NCI-H2029 treated with DMSO at 0.1 percent for 48 hours (cell line): Measurements from ENCODE around the gene DOC2B.
"Not testable (repeated sequence)": the region's sequence is repeated elsewhere in the genome, so short reads cannot be mapped to it uniquely, and the experiment has no call there.

Experiments
- DNase-seq: peaks from one replicate; lab custom pipeline; 2025; lab: John Stamatoyannopoulos, UW

Gene DOC2B

GRCh38 chr17:210402-210801 is 29.0 kb upstream of the DOC2B start:
- DNase-seq = no peak

DNA sequence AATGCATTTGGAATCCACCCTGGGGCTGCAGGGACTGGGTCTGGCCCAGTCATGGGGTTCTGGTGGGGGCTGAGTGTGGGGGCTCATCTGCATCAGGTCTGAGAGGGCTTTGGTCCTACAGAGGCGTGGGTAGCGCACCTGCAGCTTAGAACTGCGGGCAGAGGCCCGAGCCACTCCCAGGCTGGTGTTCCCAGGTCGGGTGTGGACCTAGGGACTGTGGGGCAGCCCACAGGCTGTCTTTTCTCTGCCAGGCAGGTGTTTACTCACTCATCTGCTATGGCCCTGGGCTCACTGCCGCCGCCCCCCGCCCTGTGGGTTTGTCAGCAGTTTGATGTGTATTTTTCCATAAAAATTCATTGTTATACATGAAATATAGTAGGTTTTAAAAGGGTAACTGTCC is 27.0 kb upstream of the DOC2B start:
- DNase-seq = no peak

DNA sequence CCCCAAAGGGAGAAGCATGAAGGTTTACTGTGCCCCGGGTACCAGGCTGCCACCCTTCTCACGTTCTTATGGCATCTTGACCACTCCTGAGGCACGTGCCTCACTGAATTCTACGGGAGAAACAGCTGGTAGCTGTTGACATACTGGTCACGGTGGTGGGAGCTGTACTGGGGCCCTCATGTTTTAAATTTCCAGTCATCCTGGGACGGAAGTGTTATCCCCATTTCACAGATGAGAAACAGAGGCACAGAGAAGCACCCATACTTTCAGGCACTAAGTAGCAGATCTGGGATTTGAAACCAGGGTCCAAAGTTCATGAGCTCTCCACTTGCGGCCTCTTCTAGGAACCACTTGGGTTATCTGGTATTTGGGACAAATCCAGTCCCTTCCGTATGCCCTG is 26.3 kb upstream of the DOC2B start:
- no peak for DNase-seq

DNA sequence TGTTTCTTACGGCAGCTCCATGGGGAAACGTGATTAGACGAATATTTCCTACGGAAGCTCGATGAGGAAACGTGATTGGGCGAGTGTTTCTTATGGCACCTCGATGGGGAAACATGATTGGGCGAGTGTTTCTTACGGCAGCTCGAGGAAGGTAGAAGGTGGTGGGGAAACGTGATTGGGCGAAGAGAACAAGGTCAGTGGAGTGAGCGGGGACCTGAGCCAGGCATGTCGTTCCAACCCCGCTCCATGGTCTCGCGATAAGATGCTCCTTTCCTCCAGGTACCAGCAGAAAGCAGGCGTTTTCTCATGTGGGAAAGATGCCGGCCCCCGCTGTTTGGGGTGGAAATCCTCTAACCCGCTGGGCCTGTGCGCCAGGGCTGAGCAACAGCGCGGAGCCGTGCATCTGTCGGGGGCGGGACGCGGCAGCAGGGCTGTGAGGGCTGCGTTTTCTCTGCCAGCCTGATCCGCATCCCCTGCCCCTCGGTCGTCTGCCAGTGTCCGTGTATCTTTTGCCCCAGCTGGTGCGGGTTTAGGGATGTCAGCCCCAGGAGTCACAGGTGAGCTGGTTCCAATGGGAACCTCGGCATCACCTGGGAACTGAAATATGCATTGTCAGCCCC is 25.6 kb upstream of the DOC2B start:
- no peak for DNase-seq

DNA sequence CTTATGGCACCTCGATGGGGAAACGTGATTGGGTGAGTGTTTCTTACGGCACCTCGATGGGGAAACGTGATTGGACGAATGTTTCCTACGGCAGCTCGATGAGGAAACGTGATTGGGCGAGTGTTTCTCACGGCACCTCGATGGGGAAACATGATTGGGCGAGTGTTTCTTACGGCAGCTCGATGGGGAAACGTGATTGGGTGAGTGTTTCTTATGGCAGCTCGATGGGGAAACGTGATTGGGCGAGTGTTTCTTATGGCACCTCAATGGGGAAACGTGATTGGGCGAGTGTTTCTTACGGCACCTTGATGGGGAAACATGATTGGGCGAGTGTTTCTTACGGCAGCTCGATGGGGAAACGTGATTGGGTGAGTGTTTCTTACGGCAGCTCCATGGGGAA is 25.0 kb upstream of the DOC2B start:
- DNase-seq = not testable (repeated sequence)

- no peak for DNase-seq
These were observed 24.4 kb upstream of the DOC2B start for GRCh38 chr17:205817-206216.

- no peak for DNase-seq
These were observed 23.8 kb upstream of the DOC2B start for GRCh38 chr17:205148-205669.

- no peak for DNase-seq
These were observed 23.1 kb upstream of the DOC2B start for GRCh38 chr17:204427-205147.

GRCh38 chr17:202501-202951 is 21.1 kb upstream of the DOC2B start:
- no peak for DNase-seq

- not testable (repeated sequence) for DNase-seq
These were observed 20.3 kb upstream of the DOC2B start for GRCh38 chr17:201736-202135.

GRCh38 chr17:201257-201656 is 19.8 kb upstream of the DOC2B start:
- not testable (repeated sequence) for DNase-seq

DNA sequence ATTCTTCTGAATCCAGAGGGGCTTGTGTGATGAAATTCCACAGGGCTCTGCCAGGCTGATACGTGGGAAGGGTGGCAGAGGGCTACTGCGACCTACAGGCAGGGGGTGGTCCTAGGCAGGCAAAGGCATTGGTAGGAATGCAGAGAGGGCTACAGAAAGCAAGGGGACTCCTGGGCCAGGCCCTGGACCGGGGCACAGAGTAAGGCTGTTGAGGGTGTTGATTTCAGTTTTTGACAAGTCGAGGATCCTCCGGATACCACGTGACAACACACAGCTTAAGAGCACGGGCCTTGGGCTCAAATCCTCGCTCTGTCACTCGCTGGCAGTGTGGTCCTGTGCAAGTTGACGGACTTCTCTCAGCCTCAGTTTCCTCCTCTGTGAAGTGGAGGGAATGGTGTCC is 19.1 kb upstream of the DOC2B start:
- DNase-seq = no peak

DNA sequence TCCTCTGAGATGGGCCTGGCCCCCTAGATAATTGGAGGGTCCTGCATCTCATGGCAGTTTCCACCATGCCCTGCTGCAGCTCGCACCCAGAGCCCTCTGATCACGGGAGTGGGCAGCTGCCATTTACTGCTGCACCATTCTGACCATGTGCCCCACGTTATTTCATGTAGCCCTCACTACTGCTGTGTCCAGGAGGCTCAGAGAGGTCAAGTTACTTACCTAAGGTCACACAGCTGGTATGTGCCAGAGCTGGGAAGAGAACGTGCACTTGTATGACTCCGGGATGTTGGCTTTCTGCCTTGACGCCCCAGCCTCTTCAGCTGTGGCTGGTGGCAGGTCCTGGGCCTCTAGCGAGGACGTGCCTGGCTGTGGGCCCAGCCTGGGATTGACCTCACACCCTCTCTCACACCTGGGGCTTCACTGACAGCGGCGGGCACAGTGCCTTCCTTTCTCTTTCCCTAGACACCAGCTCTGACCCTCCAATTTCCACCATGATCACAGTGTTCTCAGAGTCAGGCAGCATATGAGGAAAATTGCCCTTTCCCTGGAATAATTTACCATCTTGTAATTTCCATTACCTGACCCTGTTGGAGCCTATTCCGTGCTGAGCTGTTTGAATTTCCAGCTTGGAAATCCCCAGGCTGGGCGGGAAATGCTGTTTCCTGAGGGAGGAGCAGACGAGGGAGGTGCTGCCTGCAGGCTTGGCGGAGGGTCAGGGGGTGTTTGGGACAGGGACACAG is 18.5 kb upstream of the DOC2B start:
- DNase-seq = peak; percentile 1

- DNase-seq = no peak
These were observed 17.7 kb upstream of the DOC2B start for GRCh38 chr17:199191-199604.

DNA sequence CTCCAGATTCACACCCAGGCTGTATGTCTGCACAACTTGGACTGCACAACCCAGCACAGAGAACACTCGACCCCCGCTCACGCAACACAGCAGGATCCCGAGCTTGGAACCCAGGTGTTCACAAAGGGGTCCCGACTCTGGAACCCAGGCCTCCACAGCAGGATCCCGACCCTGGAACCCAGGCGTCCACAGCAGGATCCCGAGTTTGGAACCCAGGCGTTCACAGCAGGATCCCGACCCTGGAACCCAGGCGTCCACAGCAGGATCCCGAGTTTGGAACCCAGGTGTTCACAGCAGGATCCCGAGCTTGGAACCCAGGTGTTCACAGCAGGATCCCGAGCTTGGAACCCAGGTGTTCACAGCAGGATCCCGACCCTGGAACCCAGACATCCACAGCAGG is 16.8 kb upstream of the DOC2B start:
- not testable (repeated sequence) for DNase-seq

DNA sequence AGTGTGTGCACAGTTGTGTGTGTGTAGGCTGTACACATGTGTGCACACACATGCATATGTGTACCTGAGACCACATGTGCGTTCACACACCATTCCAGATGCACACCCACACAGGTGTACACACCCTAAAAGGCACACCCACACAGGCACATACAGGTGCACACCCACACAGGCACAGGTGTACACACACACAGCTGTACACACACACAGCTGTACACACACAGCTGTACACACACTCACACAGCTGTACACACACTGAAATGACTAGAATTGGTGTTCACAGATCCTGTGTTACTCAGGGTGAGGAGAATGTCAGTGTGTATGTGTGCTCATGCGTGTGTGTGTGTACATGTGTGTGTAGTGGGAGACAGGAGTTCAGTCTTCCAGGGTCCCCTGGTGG is 15.9 kb upstream of the DOC2B start:
- no peak for DNase-seq

GRCh38 chr17:194828-195602 is 13.6 kb upstream of the DOC2B start:
- DNase-seq = no peak

DNA sequence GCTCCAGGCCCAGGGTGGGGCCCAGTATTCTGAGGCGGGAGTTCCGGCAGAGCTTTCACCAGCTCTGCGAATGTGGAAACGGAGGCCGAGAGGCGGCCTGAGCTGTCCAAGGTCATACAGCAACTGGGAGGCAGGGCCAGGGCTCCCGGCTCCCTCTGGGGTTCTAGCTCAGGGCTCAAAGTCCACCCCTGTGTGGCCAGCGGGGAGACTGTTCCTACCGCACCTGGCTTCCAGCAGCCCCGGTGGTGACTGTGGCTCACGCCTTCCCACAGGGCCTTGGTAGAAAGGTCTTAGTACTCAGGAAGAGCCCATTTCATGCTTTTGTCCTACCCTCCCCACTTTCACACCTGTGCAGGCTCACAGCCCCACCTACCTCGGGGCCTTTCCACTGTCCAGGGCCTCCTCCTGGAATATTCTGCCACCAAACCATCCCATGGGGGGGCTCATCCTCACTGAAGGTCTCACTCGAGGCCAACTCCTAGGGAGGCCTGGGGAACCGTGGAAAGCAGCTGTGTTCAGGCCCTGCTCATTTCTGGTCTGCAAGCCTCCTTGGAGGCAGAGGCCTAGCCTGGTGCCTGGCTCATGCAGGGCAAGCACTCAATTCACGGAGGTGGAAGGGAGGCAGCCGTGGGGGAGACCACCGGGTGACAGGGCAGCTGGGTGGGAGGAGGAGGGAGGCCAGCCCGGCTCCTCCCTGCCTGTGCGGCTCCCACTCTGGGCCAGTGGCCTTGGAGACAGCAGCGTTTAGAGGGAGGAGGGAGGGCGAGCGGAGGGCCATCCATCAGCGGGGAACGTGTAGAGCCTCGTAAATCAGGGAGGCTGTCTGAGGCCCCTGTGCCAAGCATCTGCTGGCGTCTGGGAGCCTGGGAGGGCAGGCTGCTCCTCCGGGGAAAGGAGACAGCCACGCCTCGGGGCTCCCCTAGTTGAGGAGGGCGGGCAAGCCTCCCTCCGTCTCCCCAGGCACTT is 12.7 kb upstream of the DOC2B start:
- no peak for DNase-seq

DNA sequence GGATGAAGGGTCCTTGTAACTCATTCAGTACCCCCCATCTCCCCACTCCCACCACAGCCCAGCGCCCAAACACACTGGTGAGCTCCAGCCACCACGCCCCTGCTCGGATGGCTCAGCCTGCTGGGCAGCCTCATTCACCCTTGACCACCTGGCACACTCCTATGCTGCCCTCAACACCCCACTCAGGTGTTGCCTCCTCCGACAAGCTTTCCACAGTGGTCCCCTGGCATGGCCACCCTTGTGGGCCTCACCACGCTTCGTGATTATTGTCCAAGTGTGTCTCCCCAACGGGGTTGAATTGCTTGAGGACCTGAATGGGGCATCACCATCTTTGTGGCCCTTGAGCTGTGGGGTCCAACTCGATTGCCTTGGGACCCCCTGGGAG is 12.0 kb upstream of the DOC2B start:
- no peak for DNase-seq

- DNase-seq = no peak
These were observed 11.4 kb upstream of the DOC2B start for GRCh38 chr17:192666-193425.
